Activated T-cell treated with anti-CD3 and anti-CD28 coated beads, Interleukin-2, amount 50 U/mL, for 72 hours (primary cell): ENCODE results near the gene UBQLN3. TPM values are rescaled to one million over a fixed set of nuclear protein-coding genes. Genes with fewer than 3 reads are reported as not detected.

Experiments
- ATAC-seq, 2 donors: fragments of 150-1000 bp; cut with Tn5 transposase; replicated peaks in 1 of 2; 2 replicates each; pipeline ENCODE4 v1.10.0; 2021; ENCODE audit warnings: moderate library complexity in 2 of 2, mild to moderate bottlenecking in 1 of 2
- DNase-seq, 2 donors: peaks; one replicate each; pipeline ENCODE4 v3.0.0; 2021 to 2022; ENCODE audit warnings: mixed read lengths in 1 of 2
- H3K27ac Mint-ChIP-seq: one replicate; pipeline ENCODE4 v1.8.0; 2022; ENCODE audit warnings: mild to moderate bottlenecking, moderate library complexity, mixed read lengths
- H3K27me3 Mint-ChIP-seq: one replicate; pipeline ENCODE4 v1.8.0; 2022; ENCODE audit warnings: low read depth, mixed read lengths
- H3K36me3 Mint-ChIP-seq, 2 donors: one replicate each; pipeline ENCODE4 v1.8.0; 2022; ENCODE audit warnings: mixed read lengths in 2 of 2, mild to moderate bottlenecking in 1 of 2; ENCODE audit not compliant: insufficient read depth in 2 of 2
- H3K4me1 Mint-ChIP-seq: one replicate; pipeline ENCODE4 v1.8.0; 2022; ENCODE audit warnings: low read depth, mixed read lengths
- H3K4me3 Mint-ChIP-seq, 2 donors: one replicate each; pipeline ENCODE4 v1.8.0; 2022; ENCODE audit warnings: mild to moderate bottlenecking in 2 of 2, mixed read lengths in 2 of 2, moderate library complexity in 2 of 2
- H3K9me3 Mint-ChIP-seq, 2 donors: one replicate each; pipeline ENCODE4 v1.8.0; 2022; ENCODE audit warnings: mixed read lengths in 2 of 2
- total RNA-seq, 2 donors: library from RNA; stranded (reverse); gene quantifications; one replicate each; pipeline ENCODE4 v1.2.3, GENCODE V29; 2022

UBQLN3 gene
- not detected for total RNA-seq

DNA sequence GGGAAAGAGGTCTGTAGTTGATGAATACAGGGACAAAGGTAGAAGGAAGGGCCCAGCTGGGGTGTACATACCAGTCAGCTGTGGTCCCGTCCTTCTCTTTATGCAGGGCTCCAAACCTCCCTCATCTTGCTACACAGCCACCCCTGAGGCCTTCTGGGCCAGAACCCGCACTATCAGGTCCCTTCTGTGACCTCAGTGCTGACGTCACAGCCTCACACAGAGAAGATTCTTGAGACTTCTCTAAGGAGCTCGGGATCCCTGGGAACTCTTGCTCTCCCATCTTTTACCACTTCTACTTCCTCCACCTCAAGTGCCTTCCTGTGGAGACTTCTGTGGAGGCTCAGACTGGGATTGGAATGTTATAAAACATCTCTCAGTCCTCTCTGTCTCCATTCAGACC, at the start of gene UBQLN3:
Gene UBQLN3, minus strand, starts transcription at position 155 of the 400 bp plus-strand sequence. CDS start 399 bp downstream, outside the sequence.
- no peak within 1 kb of the TSS for H3K4me3 Mint-ChIP-seq
- ATAC-seq (no peak), DNase-seq (no peak)
- H3K4me1 Mint-ChIP-seq = no peaks in the 10 kb centered on the region
- peaks cover 10% of the 10 kb centered on the region for H3K27me3 Mint-ChIP-seq
- no peak within 1 kb of the TSS for H3K27ac Mint-ChIP-seq
- no peaks in the 10 kb centered on the region for H3K9me3 Mint-ChIP-seq
- no peaks in the 10 kb centered on the region for H3K36me3 Mint-ChIP-seq

DNA sequence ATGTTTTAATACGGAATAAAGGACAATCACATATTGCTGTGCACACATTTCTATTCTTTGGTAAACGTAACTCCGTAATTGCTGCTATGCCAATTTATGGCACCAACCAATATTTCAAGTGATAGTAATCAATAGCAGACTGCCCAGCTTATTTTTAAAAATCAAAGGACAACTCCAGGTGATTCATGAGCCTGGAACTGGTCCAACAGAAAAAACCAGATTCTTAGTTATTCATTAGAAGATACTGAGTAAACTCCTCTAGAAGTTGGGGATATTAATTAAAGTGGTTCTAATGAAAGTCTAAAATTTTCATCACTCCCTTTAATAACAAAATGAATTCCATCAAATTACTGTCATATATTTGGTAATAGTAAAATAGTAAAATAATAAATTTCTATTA, 48.0 kb upstream of the UBQLN3 start:
- DNase-seq = no peak
- Mint-ChIP-seq H3K36me3 (no peaks in the 10 kb centered on the region), H3K4me1 (no peaks in the 10 kb centered on the region), H3K4me3 (no peak overlapping the region), H3K27me3 (peaks cover 16% of the 10 kb centered on the region), H3K9me3 (no peaks in the 10 kb centered on the region), H3K27ac (no peak overlapping the region)
- ATAC-seq = no peak

DNA sequence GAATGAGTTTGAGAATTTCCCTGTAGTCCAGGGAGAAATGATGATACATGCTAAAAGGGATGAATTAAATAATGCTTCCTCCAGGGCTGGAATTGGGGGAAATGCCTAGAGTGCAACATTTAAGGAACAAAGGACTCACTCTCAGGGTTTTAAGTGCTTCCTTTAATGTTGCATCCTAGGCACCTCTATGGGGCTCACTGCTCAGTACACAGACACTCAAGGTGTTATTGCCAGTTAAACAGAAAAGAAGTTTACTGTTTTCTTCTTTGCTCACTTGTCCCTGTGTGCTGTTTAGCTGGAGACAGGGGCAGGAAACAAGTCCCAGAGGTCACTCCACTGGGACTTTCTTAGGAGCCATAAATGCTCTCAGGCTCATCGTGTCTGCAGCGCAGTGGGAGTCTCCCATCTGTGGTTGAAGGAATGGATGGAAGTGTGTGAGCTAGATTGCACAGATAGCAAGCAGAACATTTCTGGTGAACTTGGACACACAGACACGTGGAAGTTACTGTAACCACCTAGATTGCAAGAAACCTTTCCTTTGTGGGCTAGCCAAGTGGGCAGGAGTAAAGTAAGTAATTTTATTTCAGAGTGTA, 46.9 kb upstream of the UBQLN3 start:
- no peaks in the 10 kb centered on the region for H3K4me1 Mint-ChIP-seq
- no peak overlapping the region for H3K4me3 Mint-ChIP-seq
- no peaks in the 10 kb centered on the region for H3K9me3 Mint-ChIP-seq
- peaks cover 16% of the 10 kb centered on the region for H3K27me3 Mint-ChIP-seq
- no peak overlapping the region for H3K27ac Mint-ChIP-seq
- DNase-seq (no peak), ATAC-seq (no peak)
- no peaks in the 10 kb centered on the region for H3K36me3 Mint-ChIP-seq

DNA sequence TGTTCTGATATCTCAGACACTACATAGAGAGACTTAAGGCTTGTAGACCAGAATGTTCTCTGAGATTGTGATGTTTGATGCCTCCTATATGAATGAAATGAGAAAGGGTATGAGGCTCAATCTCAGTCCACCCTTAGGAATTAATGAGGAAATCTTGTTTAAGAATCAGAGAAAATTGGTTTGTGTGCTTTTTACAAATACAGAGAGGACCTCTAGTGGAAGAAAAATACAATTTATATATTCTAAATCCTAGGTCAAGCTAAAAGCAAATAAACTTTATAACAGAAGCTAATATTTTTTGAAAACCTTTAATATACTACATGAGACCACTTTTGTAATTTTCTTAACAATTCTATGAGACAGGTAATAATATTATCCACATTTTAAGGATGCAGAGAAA, 43.6 kb upstream of the UBQLN3 start:
- no peaks in the 10 kb centered on the region for H3K4me1 Mint-ChIP-seq
- DNase-seq (no peak), ATAC-seq (no peak)
- no peaks in the 10 kb centered on the region for H3K9me3 Mint-ChIP-seq
- no peak overlapping the region for H3K27ac Mint-ChIP-seq
- H3K27me3 Mint-ChIP-seq = peaks cover 9% of the 10 kb centered on the region
- H3K36me3 Mint-ChIP-seq = no peaks in the 10 kb centered on the region
- no peak overlapping the region for H3K4me3 Mint-ChIP-seq

GRCh38 chr11:5550440-5551095, 40.8 kb upstream of the UBQLN3 start:
- Mint-ChIP-seq H3K4me1 (no peaks in the 10 kb centered on the region), H3K4me3 (no peak overlapping the region), H3K9me3 (no peaks in the 10 kb centered on the region), H3K36me3 (no peaks in the 10 kb centered on the region), H3K27me3 (no peaks in the 10 kb centered on the region), H3K27ac (no peak overlapping the region)
- DNase-seq (no peak), ATAC-seq (no peak)

- Mint-ChIP-seq H3K27me3 (no peaks in the 10 kb centered on the region), H3K9me3 (no peaks in the 10 kb centered on the region), H3K4me3 (no peak within 1 kb of the TSS), H3K27ac (no peak within 1 kb of the TSS), H3K36me3 (no peaks in the 10 kb centered on the region), H3K4me1 (no peaks in the 10 kb centered on the region)
- ATAC-seq = no peak
- no peak for DNase-seq
These were observed 38.7 kb upstream of the UBQLN3 start, which contains the start of gene OR52H1 for GRCh38 chr11:5548440-5548839. TSS of gene OR52H1 (minus strand) at chr11:5548540. CDS start at chr11:5545505, 3,035 bp downstream.

DNA sequence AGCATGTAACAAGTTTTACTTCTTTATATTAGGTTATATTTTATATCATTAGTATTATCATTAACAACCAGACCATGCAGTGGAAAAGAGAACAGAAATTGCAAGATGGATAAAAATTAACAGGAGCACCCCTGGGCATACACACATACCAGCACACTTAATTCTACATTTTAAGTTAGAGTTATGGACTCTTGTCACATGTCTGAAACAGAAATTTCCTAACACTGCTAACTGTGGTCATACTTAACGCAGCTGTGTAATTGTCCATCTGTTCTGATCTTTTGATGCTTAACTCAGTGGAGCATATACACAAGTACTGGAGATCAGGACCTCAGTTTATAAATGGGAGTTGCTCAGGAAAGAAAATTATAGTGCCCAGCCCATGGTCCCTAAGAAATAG, 38.2 kb upstream of the UBQLN3 start:
- H3K27me3 Mint-ChIP-seq = no peaks in the 10 kb centered on the region
- no peaks in the 10 kb centered on the region for H3K36me3 Mint-ChIP-seq
- no peaks in the 10 kb centered on the region for H3K4me1 Mint-ChIP-seq
- ATAC-seq (no peak), DNase-seq (no peak)
- no peak overlapping the region for H3K27ac Mint-ChIP-seq
- no peaks in the 10 kb centered on the region for H3K9me3 Mint-ChIP-seq
- no peak overlapping the region for H3K4me3 Mint-ChIP-seq

GRCh38 chr11:5546457-5546856, 36.7 kb upstream of the UBQLN3 start:
- DNase-seq (no peak), ATAC-seq (no peak)
- Mint-ChIP-seq H3K9me3 (no peaks in the 10 kb centered on the region), H3K4me1 (no peaks in the 10 kb centered on the region), H3K36me3 (no peaks in the 10 kb centered on the region), H3K27me3 (no peaks in the 10 kb centered on the region), H3K27ac (no peak overlapping the region), H3K4me3 (no peak overlapping the region)

DNA sequence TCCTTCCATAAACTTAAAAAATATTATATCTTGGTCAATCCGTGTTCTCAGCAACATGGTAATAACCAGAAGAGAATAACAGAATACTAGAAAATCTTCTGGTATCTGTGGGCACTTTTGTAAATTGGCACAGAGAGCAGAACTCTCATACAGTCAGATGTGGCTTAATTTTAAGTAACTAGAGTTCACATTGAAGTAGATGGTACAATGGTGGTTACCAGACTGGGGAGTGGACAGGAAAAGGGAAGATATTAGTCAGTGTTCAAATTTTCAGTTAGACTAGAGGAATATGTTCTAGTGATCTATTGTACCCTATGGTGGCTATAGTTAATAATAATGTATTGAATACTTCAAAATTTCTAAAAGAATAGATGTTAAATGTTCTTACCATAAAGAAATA, 31.7 kb upstream of the UBQLN3 start:
- Mint-ChIP-seq H3K4me3 (no peak overlapping the region), H3K27me3 (no peaks in the 10 kb centered on the region), H3K4me1 (no peaks in the 10 kb centered on the region), H3K9me3 (peaks cover 0 to 2% of the 10 kb centered on the region in 2 donors), H3K27ac (no peak overlapping the region), H3K36me3 (peaks cover 0 to 3% of the 10 kb centered on the region in 2 donors)
- no peak for DNase-seq
- ATAC-seq = no peak

- Mint-ChIP-seq H3K4me3 (no peak overlapping the region), H3K27ac (no peak overlapping the region), H3K4me1 (no peaks in the 10 kb centered on the region), H3K27me3 (no peaks in the 10 kb centered on the region), H3K36me3 (peaks cover 0 to 3% of the 10 kb centered on the region in 2 donors), H3K9me3 (peaks cover 0 to 2% of the 10 kb centered on the region in 2 donors)
- no peak for DNase-seq
- ATAC-seq = no peak
These were observed 26.7 kb upstream of the UBQLN3 start for GRCh38 chr11:5536482-5536881.

DNA sequence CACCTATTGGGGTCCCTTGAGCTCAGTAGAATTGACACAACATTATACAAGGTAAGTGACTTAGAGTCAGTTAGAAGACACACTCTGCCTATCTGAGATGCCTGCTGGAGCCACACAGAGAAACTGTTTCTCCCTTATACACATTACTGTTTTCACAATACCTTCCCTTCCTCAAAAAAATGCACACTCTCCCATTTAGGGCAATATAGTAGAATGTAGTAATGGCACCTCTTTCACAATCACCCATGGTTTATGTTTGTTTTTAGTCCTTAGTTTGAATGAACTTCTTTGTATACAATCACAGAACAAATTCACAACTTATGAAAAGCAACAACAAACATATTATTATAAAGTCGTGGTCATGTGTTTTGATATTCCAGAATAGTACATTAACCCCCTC, 24.3 kb upstream of the UBQLN3 start:
- Mint-ChIP-seq H3K9me3 (peaks cover 0 to 2% of the 10 kb centered on the region in 2 donors), H3K4me1 (no peaks in the 10 kb centered on the region), H3K36me3 (peaks cover 0 to 3% of the 10 kb centered on the region in 2 donors), H3K27ac (no peak overlapping the region), H3K4me3 (no peak overlapping the region), H3K27me3 (no peaks in the 10 kb centered on the region)
- DNase-seq = no peak
- ATAC-seq = no peak

DNA sequence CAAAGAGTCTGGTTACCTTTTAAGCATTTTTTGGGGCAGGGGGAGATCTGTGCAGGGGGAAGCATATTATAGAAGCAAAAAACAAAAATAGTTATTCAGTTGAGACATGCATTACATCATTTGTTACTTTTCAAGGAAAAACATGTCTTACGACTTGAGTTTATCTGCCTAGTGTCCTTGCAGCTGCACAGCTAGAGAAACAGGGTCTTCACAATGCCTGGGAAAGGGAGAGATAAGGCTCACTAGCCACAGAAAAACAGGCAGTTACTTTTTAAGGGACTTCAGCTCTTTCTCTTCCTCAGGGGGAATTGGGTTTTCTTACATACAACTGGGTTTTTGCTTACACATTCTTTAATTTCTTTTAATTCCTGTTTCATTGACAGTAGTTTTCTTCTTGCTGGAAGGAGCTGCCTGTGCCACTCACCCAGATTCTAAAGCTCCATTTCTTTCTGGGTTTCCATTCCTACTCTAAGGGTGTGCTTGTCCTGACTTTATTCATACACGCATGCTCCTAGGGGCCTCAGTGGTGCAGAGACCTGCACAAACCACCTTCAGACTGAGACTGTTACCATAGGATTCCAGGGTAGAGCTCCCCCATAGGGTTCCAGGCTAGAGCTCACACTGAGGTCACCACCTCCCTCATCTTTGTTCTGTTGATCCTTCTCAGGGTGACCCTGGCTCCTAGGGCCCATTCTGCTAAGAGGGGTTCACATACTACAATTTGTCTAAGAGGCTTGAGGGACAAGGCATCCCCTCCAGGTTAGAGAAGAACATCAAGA, 21.5 kb upstream of the UBQLN3 start:
- no peak for DNase-seq
- Mint-ChIP-seq H3K4me3 (no peak overlapping the region), H3K27me3 (no peaks in the 10 kb centered on the region), H3K4me1 (no peaks in the 10 kb centered on the region), H3K27ac (no peak overlapping the region), H3K36me3 (no peaks in the 10 kb centered on the region), H3K9me3 (no peaks in the 10 kb centered on the region)
- no peak for ATAC-seq

DNA sequence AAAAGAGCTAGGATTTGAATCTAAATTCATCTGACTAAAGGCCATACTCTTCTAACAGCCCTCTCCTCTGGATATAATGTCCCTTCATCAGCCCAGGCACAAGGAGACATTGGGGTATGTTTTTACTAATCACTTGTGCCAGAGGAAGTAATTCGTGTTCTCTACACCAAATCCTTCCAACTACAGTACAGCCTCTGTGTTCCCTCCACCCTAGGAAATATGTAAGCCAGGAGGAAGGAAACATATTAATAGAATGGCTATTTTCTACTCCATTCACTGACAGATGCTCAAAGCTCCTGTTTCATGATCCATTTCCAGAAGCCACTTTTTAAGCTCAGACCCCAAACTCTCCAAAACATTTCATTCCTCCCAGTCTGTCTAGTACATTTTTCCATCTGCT, 18.7 kb upstream of the UBQLN3 start:
- Mint-ChIP-seq H3K36me3 (no peaks in the 10 kb centered on the region), H3K9me3 (no peaks in the 10 kb centered on the region), H3K4me1 (no peaks in the 10 kb centered on the region), H3K27me3 (no peaks in the 10 kb centered on the region), H3K4me3 (no peak overlapping the region), H3K27ac (no peak overlapping the region)
- no peak for ATAC-seq
- DNase-seq = no peak
